HG02870 (cell line): ENCODE data around the gene ATP12A.

Experiments used
- ATAC-seq: cut with Tn5 transposase; IDR thresholded peaks from one replicate; pipeline ENCODE4 v1.9.1; 2021; ENCODE audit warnings: mild to moderate bottlenecking, moderate library complexity; ENCODE audit not compliant: unreplicated experiment

The ATP12A gene

DNA sequence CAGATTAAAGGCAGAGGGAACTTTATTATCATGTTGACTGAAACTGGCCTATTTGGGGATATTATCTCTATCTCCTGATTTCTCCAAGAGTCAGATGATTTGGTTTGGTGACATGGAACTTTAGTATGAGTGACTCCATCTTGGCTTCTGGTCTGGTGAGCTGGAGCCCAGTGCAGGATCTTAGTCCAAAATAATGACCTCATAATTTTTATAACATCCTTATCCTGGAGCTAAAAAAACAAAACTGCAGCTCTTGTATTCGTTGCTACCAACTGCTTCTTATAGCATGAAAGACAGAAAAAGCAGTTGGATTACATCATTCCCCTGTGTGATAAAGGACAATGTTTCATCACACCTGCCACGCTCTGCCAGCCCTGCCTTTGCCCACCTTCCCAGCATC, 44.5 kb downstream of the ATP12A start:
- no peak for ATAC-seq

GRCh38 chr13:24725379-24725778, 45.2 kb downstream of the ATP12A start:
- no peak for ATAC-seq

GRCh38 chr13:24727731-24728601, 47.8 kb downstream of the ATP12A start:
- ATAC-seq, result peak; percentile 66

GRCh38 chr13:24730873-24731567, 50.8 kb downstream of the ATP12A start:
- ATAC-seq, result peak; percentile 74

- no peak for ATAC-seq
Observed at GRCh38 chr13:24734950-24735349, 54.7 kb downstream of the ATP12A start.

DNA sequence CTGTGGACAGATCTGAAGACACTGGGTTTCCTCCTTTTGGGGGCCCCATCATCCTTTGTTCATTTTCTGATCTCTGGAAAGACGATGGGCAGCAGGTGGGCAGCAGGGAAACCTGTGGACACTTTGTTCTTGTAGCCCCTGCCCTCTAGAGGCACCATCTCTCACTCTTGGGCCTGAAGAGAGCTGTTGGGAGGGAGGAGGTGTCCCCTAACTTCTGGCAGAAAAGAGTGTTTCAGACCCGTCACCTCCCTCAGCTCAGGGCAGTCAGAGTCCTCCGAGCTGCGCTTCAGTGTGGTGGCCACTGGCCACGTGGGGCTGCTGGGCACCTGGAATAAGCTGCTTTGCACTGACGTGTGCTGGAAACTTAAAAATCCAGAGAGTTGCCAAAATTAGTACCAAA, 56.8 kb downstream of the ATP12A start:
- no peak for ATAC-seq

GRCh38 chr13:24738366-24738847, 58.2 kb downstream of the ATP12A start:
- ATAC-seq, result no peak

GRCh38 chr13:24740014-24740890, 60.0 kb downstream of the ATP12A start:
- ATAC-seq, result no peak

- no peak for ATAC-seq
Observed at GRCh38 chr13:24741016-24741662, 60.9 kb downstream of the ATP12A start.

DNA sequence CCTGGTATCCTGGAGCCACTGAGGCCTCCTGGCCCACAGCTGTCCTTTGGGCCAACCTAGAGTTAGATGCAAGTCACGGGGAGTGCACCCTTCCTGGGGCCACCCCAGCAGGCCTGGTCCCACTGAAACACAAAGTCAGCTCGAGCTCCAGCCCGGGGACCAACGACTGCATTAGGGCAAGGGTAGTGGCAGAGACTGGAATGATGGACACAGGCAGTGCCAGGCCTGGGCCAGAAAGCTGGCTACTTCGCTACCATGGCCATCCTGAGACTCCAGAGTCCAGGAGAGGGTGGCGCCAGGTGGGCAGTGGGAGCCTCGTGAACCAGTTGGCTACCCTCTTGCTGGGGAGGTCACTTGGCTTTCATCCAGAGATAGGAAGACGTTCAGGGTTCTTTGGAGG, 61.6 kb downstream of the ATP12A start:
- ATAC-seq, result no peak

GRCh38 chr13:24742294-24742693, 62.1 kb downstream of the ATP12A start:
- no peak for ATAC-seq

- no peak for ATAC-seq
Observed at GRCh38 chr13:24742977-24743376, 62.8 kb downstream of the ATP12A start.

- no peak for ATAC-seq
Observed at GRCh38 chr13:24744247-24744646, 64.0 kb downstream of the ATP12A start.

GRCh38 chr13:24745516-24745860, 65.3 kb downstream of the ATP12A start:
- no peak for ATAC-seq

DNA sequence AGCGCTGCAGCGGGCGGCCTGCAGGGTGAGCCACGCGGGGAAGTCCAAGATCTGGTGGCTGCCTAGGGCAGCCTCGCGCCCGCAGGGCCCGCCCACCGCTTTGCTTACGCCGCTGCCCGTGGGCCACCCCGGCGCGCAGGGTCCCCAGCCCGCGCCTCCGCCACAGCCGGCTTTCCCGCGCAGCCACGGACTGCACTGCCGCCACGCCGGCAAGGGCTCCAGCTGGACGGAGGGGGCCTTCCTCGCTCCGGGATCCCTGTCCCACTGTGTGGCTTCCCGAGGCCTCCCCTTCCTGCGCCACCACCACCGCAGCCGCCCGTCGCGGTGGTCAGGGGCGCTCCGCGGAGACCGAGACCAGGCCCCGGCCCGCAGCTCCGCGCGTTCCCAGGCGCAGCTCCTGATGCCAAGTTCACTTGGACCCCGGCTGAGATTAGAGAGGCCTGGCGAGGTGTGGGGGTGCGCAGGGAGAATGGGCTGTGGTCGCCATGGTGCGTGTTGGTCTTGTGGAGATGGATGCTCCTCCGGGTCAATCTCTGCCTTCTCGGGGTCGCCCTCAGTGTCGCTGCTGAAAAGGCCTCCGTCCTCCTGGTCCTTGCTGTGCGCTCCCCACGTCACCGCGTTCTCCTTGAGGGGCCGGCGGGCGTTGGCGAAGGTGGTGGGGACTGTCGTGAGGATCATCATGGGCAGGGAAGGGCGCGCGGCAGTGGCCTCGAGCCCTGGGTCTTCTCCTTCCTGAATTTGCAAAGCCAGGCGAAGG, 65.8 kb downstream of the ATP12A start:
- no peak for ATAC-seq

DNA sequence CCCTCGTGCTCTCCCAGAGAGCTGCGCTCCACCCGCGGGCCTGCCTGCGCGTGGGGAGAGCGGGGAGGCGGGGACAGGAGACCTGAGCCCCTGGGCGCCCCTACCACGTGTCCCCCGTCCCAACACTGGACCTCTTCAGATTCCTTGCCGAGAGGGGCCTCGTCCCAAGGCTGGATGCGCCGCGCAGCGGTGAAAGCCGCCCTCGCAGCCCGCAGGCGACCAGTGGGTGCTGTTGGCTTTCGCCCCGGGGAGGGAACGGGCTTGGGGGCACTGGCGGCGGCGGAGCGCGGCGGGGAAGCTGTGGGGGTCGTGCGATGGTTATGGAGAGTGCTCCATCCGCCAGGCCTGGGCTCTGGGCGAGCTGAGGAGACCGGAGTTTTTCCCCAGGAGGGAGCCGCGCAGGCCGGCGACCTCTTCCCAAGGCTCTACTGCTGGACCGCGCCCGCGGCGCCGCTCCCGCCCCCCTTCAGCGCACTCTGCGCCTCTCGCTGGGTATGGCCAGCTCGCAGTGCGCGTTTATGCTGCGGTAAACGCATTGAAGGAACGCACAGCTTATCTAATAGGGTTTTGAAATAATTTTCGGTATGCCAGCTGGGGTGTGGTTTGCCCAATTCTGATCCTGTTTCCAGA, 66.5 kb downstream of the ATP12A start:
- no peak for ATAC-seq

GRCh38 chr13:24747248-24748060, 67.2 kb downstream of the ATP12A start:
- no peak for ATAC-seq

DNA sequence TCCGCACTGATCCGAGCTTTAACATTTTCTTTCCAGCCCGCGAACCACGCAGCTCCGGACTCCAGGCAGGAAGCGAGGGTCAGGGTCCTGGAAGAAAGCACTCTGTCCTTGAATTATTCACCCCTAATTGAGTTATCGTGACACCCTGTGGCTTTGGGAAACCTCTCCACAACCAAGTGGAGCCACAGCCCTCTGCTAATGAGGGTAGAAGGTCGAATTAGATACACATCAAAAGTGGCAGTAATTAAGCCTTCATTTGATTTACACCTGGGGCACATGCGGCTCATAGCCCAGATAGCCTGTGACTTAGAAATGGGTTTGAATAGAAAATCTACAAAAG, 67.8 kb downstream of the ATP12A start:
- no peak for ATAC-seq

DNA sequence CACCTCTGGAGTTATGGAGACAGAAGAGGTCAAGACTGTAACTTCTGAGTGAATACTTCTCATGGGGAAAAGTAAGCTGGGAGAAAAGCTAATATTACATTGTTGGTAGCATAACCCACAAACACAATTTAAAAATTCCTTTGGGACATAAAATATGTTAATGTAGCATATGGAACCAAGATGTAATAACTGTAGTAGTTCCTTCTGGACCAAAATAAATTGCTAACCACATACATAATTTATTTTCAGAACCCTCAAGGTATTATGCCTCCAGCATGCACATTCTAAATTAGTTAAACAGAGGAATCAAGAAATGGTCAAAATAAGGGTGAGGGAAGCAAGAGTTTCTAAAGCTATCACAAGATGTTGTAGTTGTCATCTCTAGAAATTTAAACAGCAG, 79.0 kb downstream of the ATP12A start:
- ATAC-seq, result no peak
